IMR-90 (cell line): ENCODE data around the gene EPHX1. TPM values are rescaled to one million over a fixed set of nuclear protein-coding genes. Genes with fewer than 3 reads are reported as not detected.

Experiments used
- ATAC-seq: fragments of 200-7000 bp; cut with Tn5 transposase; 2 replicates; pipeline ENCODE4 v1.9.1; 2020; ENCODE audit warnings: low read depth, mild to moderate bottlenecking, moderate library complexity
- BruUV-seq: library from RNA; stranded (reverse); fragments of 400-500 nt; replicated peaks from 2 replicates; lab custom pipeline; 2021; lab: Mats Ljungman, UMichigan
- CTCF ChIA-PET: fragments of 300-600 bp; formaldehyde crosslinking; extraction: SDS; loops from one replicate; lab custom pipeline; 2021; ENCODE audit warnings: antibody characterized with exemption; lab: Yijun Ruan, JAX
- POLR2A ChIA-PET: fragments of 300-600 bp; sonication (Branson Sonifier 250); formaldehyde crosslinking; loops from one replicate; lab custom pipeline; 2022; ENCODE audit warnings: antibody characterized with exemption; ENCODE audit not compliant: unreplicated experiment; lab: Charles Lee
- DNase-seq: peaks from one replicate; pipeline ENCODE4 v3.0.0; 2013
- H2AFZ ChIP-seq: replicated peaks from 2 replicates; pipeline ENCODE3; 2013; ENCODE audit warnings: low read length, mild to moderate bottlenecking; ENCODE audit not compliant: poor library complexity
- H2AK5ac ChIP-seq: 2 replicates; pipeline ENCODE4 v1.6.1; 2013; ENCODE audit warnings: low read depth, low read length, inconsistent platforms
- H2AK9ac ChIP-seq: replicated peaks from 2 replicates; pipeline ENCODE3; 2013; ENCODE audit warnings: mild to moderate bottlenecking, low read depth, low read length, moderate library complexity; ENCODE audit not compliant: poor library complexity
- H2BK120ac ChIP-seq: 2 replicates; pipeline ENCODE4 v1.6.1; 2013; ENCODE audit warnings: low read depth, low read length, inconsistent platforms
- H2BK15ac ChIP-seq: 3 replicates; pipeline ENCODE4 v1.6.1; 2013; ENCODE audit warnings: low read depth, low read length, inconsistent platforms
- H2BK20ac ChIP-seq: 2 replicates; pipeline ENCODE4 v1.6.1; 2013; ENCODE audit warnings: low read depth, mild to moderate bottlenecking, inconsistent platforms, low read length, moderate library complexity
- H2BK5ac ChIP-seq: 2 replicates; pipeline ENCODE4 v1.6.1; 2013; ENCODE audit warnings: mild to moderate bottlenecking, low read depth, low read length, inconsistent platforms; ENCODE audit not compliant: poor library complexity, severe bottlenecking
- H3K14ac ChIP-seq: replicated peaks from 2 replicates; pipeline ENCODE4 v1.6.1; 2013; ENCODE audit warnings: low read depth, low read length, inconsistent platforms
- H3K18ac ChIP-seq: 2 replicates; pipeline ENCODE4 v1.6.1; 2013; ENCODE audit warnings: low read depth, low read length, control low read depth
- H3K23ac ChIP-seq: 2 replicates; pipeline ENCODE4 v1.6.1; 2013; ENCODE audit warnings: low read depth, low read length, inconsistent platforms
- H3K27ac ChIP-seq: 2 replicates; pipeline ENCODE4 v1.5.1; 2013; ENCODE audit warnings: mild to moderate bottlenecking, control low read depth, low read length; ENCODE audit not compliant: insufficient read depth
- H3K27me3 ChIP-seq: 2 replicates; pipeline ENCODE4 v1.6.1; 2013; ENCODE audit warnings: low read length; ENCODE audit not compliant: control insufficient read depth, insufficient read depth
- H3K36me3 ChIP-seq: 2 replicates; pipeline ENCODE4 v1.6.1; 2013; ENCODE audit warnings: low read length, mixed read lengths; ENCODE audit not compliant: control insufficient read depth, insufficient read depth
- H3K4ac ChIP-seq: 2 replicates; pipeline ENCODE4 v1.6.1; 2013; ENCODE audit warnings: low read depth, low read length, inconsistent platforms
- H3K4me1 ChIP-seq: 2 replicates; pipeline ENCODE4 v1.6.1; 2013; ENCODE audit warnings: low read length, mixed read lengths; ENCODE audit not compliant: control insufficient read depth, insufficient read depth
- H3K4me2 ChIP-seq: 2 replicates; pipeline ENCODE4 v1.6.1; 2013; ENCODE audit warnings: low read depth, mild to moderate bottlenecking, control low read depth, low read length, moderate library complexity
- H3K4me3 ChIP-seq: 2 replicates; pipeline ENCODE4 v1.5.1; 2013; ENCODE audit warnings: low read depth, mild to moderate bottlenecking, control low read depth, low read length, moderate library complexity; ENCODE audit not compliant: insufficient read depth
- H3K56ac ChIP-seq: 2 replicates; pipeline ENCODE4 v1.6.1; 2013; ENCODE audit warnings: low read length, inconsistent platforms; ENCODE audit not compliant: insufficient read depth; ENCODE audit errors: extremely low read depth
- H3K79me1 ChIP-seq, 2 experiments: 2 replicates each; pipeline ENCODE4 v1.6.1; 2013; ENCODE audit warnings: low read length in 2 of 2, inconsistent platforms in 1 of 2, low read depth in 1 of 2
- H3K9ac ChIP-seq: 2 replicates; pipeline ENCODE4 v1.6.1; 2013; ENCODE audit warnings: low read depth, low read length, control low read depth
- H3K9me1 ChIP-seq: 2 replicates; pipeline ENCODE4 v1.6.1; 2013; ENCODE audit warnings: low read length, inconsistent platforms; ENCODE audit not compliant: insufficient read depth
- H3K9me3 ChIP-seq: 2 replicates; pipeline ENCODE4 v1.6.1; 2013; ENCODE audit warnings: low read length; ENCODE audit not compliant: control insufficient read depth, insufficient read depth
- H4K20me1 ChIP-seq: 2 replicates; pipeline ENCODE4 v1.6.1; 2013; ENCODE audit warnings: low read length, inconsistent platforms; ENCODE audit not compliant: insufficient read depth
- H4K5ac ChIP-seq: 2 replicates; pipeline ENCODE4 v1.6.1; 2013; ENCODE audit warnings: mild to moderate bottlenecking, low read depth, low read length, control low read depth
- H4K8ac ChIP-seq, 2 experiments: 2 replicates each; pipeline ENCODE4 v1.6.1; 2013; ENCODE audit warnings: low read depth in 2 of 2, low read length in 2 of 2, control low read depth in 1 of 2, inconsistent platforms in 1 of 2
- H4K91ac ChIP-seq: 2 replicates; pipeline ENCODE4 v1.6.1; 2013; ENCODE audit warnings: low read depth, low read length, inconsistent platforms; ENCODE audit not compliant: insufficient read depth
- BHLHE40 ChIP-seq: fragments of 150-350 bp; IDR thresholded peaks from 2 replicates; pipeline ENCODE4 v1.6.1; 2016; ENCODE audit warnings: mild to moderate bottlenecking, low read depth, low read length
- CEBPB ChIP-seq: IDR thresholded peaks from 2 replicates; pipeline ENCODE4 v1.6.1; 2012; ENCODE audit warnings: low read depth, low read length, improper control_type of control experiment
- CHD1 ChIP-seq: IDR thresholded peaks from 2 replicates; pipeline ENCODE4 v1.6.1; 2012; ENCODE audit warnings: low read depth, low read length, improper control_type of control experiment
- CTCF ChIP-seq: conservative IDR thresholded peaks from 2 replicates; pipeline ENCODE4 v1.5.1; 2012; ENCODE audit warnings: mild to moderate bottlenecking, low read depth, low read length, improper control_type of control experiment
- ELK1 ChIP-seq: fragments of 150-350 bp; IDR thresholded peaks from 2 replicates; pipeline ENCODE4 v1.6.1; 2016; ENCODE audit warnings: low read depth, mild to moderate bottlenecking, low read length, moderate library complexity, borderline replicate concordance
- FOS ChIP-seq: fragments of 150-350 bp; IDR thresholded peaks from 2 replicates; pipeline ENCODE4 v1.6.1; 2016; ENCODE audit warnings: low read depth, low read length
- MAFK ChIP-seq: IDR thresholded peaks from 2 replicates; pipeline ENCODE4 v1.6.1; 2012; ENCODE audit warnings: low read depth, low read length, improper control_type of control experiment
- MAZ ChIP-seq: IDR thresholded peaks from 2 replicates; pipeline ENCODE4 v1.6.1; 2012; ENCODE audit warnings: low read depth, mild to moderate bottlenecking, low read length, improper control_type of control experiment, moderate library complexity, borderline replicate concordance
- MXI1 ChIP-seq: IDR thresholded peaks from 2 replicates; pipeline ENCODE4 v1.6.1; 2012; ENCODE audit warnings: low read depth, mild to moderate bottlenecking, low read length, moderate library complexity, borderline replicate concordance
- NFE2L2 ChIP-seq: fragments of 150-350 bp; IDR thresholded peaks from 2 replicates; pipeline ENCODE4 v1.6.1; 2016; ENCODE audit warnings: low read depth, mild to moderate bottlenecking, low read length
- POLR2A ChIP-seq: IDR thresholded peaks from 2 replicates; pipeline ENCODE4 v1.6.1; 2012; ENCODE audit warnings: mild to moderate bottlenecking, low read depth, low read length
- RAD21 ChIP-seq: IDR thresholded peaks from 2 replicates; pipeline ENCODE4 v1.6.1; 2012; ENCODE audit warnings: low read length, improper control_type of control experiment
- RCOR1 ChIP-seq: IDR thresholded peaks from 2 replicates; pipeline ENCODE4 v1.6.1; 2012; ENCODE audit warnings: mild to moderate bottlenecking, low read length, improper control_type of control experiment; ENCODE audit not compliant: insufficient replicate concordance
- RFX5 ChIP-seq: IDR thresholded peaks from 2 replicates; pipeline ENCODE4 v1.8.0; 2012; ENCODE audit warnings: low read depth, mild to moderate bottlenecking, low read length, moderate library complexity
- SMC3 ChIP-seq: fragments of 150-350 bp; IDR thresholded peaks from 2 replicates; pipeline ENCODE4 v1.6.1; 2016; ENCODE audit warnings: low read depth, mild to moderate bottlenecking, antibody characterized with exemption, low read length, moderate library complexity
- USF2 ChIP-seq: fragments of 150-350 bp; IDR thresholded peaks from 2 replicates; pipeline ENCODE4 v1.6.1; 2017; ENCODE audit warnings: mild to moderate bottlenecking, antibody characterized with exemption, low read length, low read depth
- WGBS, 2 experiments: methylation state at CpG; one replicate each; pipeline versions ENCODE4 v1.1.5 to v1.1.7; 2013; ENCODE audit warnings: missing lambda C conversion rate in 2 of 2; ENCODE audit not compliant: insufficient read length in 1 of 2; ENCODE audit errors: extremely low coverage in 2 of 2; 5-methylcytosine and 5-hydroxymethylcytosine counted together
- dilution Hi-C: fragments of 300-500 bp; cut with HindIII; formaldehyde crosslinking; loops from one replicate; pipeline ENCODE4 v1.14.3; 2018; ENCODE audit warnings: low sequenced_read_pairs; ENCODE audit not compliant: unreplicated experiment
- in situ Hi-C: fragments of 300-500 bp; cut with MboI; formaldehyde crosslinking; loops from 3 replicates; pipeline ENCODE4 v1.14.3; 2019; ENCODE audit warnings: low sequenced_read_pairs, inconsistent platforms, mixed read lengths
- intact Hi-C: fragments of 100-400 bp; cut with micrococcal nuclease; formaldehyde crosslinking; loops from 2 replicates; pipeline ENCODE4 v1.10.0; 2022
- polyA plus RNA-seq, 3 experiments: library from polyadenylated mRNA; depleted of rRNA; stranded (reverse); fragments of >200 nt; gene quantifications; 2 replicates each; pipeline ENCODE4 v1.2.3, GENCODE V29; 2012; ENCODE audit warnings: low replicate concordance in 1 of 3
- total RNA-seq: library from RNA; depleted of rRNA; stranded (reverse); fragments of >200 nt; gene quantifications from 2 replicates; pipeline ENCODE4 v1.2.3, GENCODE V29; 2012

The EPHX1 gene
- total and polyA plus RNA-seq, 2 of the 4 experiments (the other 2 are of a cell fraction): 20.3 to 46.3 TPM

GRCh38 chr1:225885336-225885735 lies 75.4 kb downstream of the EPHX1 start:
- no peak overlapping the region for H2BK5ac ChIP-seq
- POLR2A ChIA-PET: no interaction called here
- no peak overlapping the region for H2AFZ ChIP-seq
- no peak overlapping the region for H3K23ac ChIP-seq
- H4K5ac ChIP-seq: no peak overlapping the region
- H4K91ac ChIP-seq: no peak overlapping the region
- no TSS peak for BruUV-seq
- H3K9me1 ChIP-seq: peaks cover 7% of the 10 kb centered on the region; the same call in 1 of the 2 replicates
- H3K4me1 ChIP-seq: peaks cover 12% of the 10 kb centered on the region; the same call in 1 of the 2 replicates
- no peak overlapping the region for H2AK5ac ChIP-seq
- intact Hi-C loops: no loop called here
- no peak overlapping the region for H2BK20ac ChIP-seq
- H3K14ac ChIP-seq: no peak overlapping the region
- H3K4me2 ChIP-seq: no peak overlapping the region
- ATAC-seq (no peak), DNase-seq (no peak)
- no peak overlapping the region for H3K27ac ChIP-seq
- dilution Hi-C loops: no loop called here
- CTCF ChIA-PET: no interaction called here
- H3K4ac ChIP-seq: no peak overlapping the region
- H3K79me1 ChIP-seq: peaks cover 12 to 25% of the 10 kb centered on the region in 2 experiments; a peak in 3 of 4 replicates
- no peak overlapping the region for H2BK15ac ChIP-seq
- H3K18ac ChIP-seq: no peak overlapping the region
- WGBS, 2 experiments: no CpG with 5 or more reads among the region's 6 CpGs
- H2BK120ac ChIP-seq: no peak overlapping the region
- H3K4me3 ChIP-seq: no peak overlapping the region
- H3K36me3 ChIP-seq: no peaks in the 10 kb centered on the region
- peaks cover 12% of the 10 kb centered on the region for H4K20me1 ChIP-seq
- in situ Hi-C loops: no loop called here
- H3K9ac ChIP-seq: no peak overlapping the region
- H2AK9ac ChIP-seq: no peak overlapping the region
- no peaks in the 10 kb centered on the region for H3K27me3 ChIP-seq
- no peak overlapping the region for H4K8ac ChIP-seq
- H3K56ac ChIP-seq: no peak overlapping the region
- H3K9me3 ChIP-seq: no peaks in the 10 kb centered on the region
- TF ChIP-seq RCOR1 (no peak), MAFK (no peak), CHD1 (no peak), FOS (no peak), CTCF (no peak), RAD21 (no peak), RFX5 (no peak), MAZ (no peak), MXI1 (no peak), USF2 (no peak), POLR2A (no peak), CEBPB (no peak), ELK1 (no peak), SMC3 (no peak), NFE2L2 (no peak), BHLHE40 (no peak)
